ENCODE results near the gene CCL19. TPM values are rescaled to one million over a fixed set of nuclear protein-coding genes. Genes with fewer than 3 reads are reported as not detected.

The CCL19 gene
- total RNA-seq, 1 experiment from 2014 or later: not detected

DNA sequence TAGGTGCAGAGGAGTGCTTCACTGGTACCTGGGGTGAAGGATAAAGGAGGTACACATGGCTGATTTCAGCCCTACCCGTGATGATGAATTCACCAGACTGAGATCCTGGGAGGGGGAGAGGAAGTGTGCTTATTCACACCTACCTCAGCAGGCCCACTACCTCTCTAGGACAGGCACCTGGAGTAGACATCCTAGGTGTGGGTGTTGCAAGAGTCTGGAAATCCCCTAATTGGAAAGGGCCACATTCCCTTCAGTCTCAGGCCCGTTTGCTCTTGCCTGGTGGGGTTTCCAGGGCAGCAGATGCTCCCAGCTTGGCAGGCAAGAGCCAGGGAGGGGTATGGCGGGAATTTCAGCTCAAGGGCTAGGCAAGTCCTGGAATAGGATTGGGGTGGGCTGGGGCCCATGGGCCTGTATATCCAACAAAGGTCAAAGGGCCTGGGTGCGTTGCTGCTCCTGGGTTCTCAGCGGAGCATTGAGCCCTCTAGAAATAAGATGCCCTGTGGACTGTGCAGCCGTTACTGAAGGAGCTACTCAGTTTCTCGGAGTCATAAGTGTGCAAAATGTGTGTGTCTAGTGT lies 24.7 kb upstream of the CCL19 start:
- DNase-seq (ENCODE audit: low spot score): no peak
- CTCF ChIA-PET: interaction anchor here (0.6 kb wide), 1 partner anchor 43 kb away, joined by 5 read pairs; no protein-coding TSS in a partner anchor
- BruUV-seq (replicated peaks): no TSS peak
- no peak overlapping the region for H3K4me3 ChIP-seq (ENCODE audit: low read depth, low read length, poor library complexity, severe bottlenecking)
- TF ChIP-seq, protein P1, sequence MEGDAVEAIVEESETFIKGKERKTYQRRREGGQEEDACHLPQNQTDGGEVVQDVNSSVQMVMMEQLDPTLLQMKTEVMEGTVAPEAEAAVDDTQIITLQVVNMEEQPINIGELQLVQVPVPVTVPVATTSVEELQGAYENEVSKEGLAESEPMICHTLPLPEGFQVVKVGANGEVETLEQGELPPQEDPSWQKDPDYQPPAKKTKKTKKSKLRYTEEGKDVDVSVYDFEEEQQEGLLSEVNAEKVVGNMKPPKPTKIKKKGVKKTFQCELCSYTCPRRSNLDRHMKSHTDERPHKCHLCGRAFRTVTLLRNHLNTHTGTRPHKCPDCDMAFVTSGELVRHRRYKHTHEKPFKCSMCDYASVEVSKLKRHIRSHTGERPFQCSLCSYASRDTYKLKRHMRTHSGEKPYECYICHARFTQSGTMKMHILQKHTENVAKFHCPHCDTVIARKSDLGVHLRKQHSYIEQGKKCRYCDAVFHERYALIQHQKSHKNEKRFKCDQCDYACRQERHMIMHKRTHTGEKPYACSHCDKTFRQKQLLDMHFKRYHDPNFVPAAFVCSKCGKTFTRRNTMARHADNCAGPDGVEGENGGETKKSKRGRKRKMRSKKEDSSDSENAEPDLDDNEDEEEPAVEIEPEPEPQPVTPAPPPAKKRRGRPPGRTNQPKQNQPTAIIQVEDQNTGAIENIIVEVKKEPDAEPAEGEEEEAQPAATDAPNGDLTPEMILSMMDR (conservative IDR thresholded peaks at IDR 0.05; ENCODE audit: low read depth, low read length): no peak
- TF ChIP-seq EZH2 (IDR thresholded peaks at IDR 0.05; ENCODE audit: borderline replicate concordance, low read depth, low read length, poor library complexity, severe bottlenecking): no peak
- no peaks in the 10 kb centered on the region for H3K9me3 ChIP-seq (ENCODE audit: low read depth, low read length, poor library complexity, severe bottlenecking)
- intact Hi-C loops (cut with micrococcal nuclease; ENCODE audit: unreplicated experiment): no loop called here
- H3K27me3 ChIP-seq (replicated peaks; ENCODE audit: insufficient read depth, low read depth, low read length, poor library complexity): peaks cover 20% of the 10 kb centered on the region
- H3K36me3 ChIP-seq (ENCODE audit: insufficient read depth, low read length, poor library complexity, severe bottlenecking): no peaks in the 10 kb centered on the region
- H3K27ac ChIP-seq (ENCODE audit: low read depth, low read length, poor library complexity, severe bottlenecking): no peak overlapping the region
- POLR2A ChIA-PET (ENCODE audit: low non-redundant PET): no interaction called here
- no peaks in the 10 kb centered on the region for H3K4me1 ChIP-seq (ENCODE audit: insufficient read depth, low read length, poor library complexity, severe bottlenecking)

DNA sequence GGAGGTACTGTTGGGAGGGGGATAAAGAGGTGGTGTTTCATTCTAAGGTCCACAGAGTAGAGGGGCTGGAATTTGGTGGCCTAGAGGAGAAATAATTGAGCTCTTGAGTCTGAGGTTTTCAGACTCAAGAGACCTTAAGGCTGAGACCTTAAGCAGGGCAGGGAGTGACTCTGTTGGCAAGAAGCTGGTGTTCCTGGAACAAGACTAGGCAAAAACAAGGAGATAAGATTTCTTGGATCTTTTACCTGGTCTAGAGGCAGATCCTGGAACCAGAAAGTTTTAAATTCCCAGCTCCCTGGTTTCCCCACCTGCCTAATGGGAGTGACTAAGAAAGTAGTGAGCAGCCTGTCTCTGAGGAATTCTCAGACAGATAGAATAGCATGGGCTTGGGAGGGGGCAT lies 22.9 kb upstream of the CCL19 start:
- Histone ChIP-seq H3K27ac (ENCODE audit: low read depth, low read length, poor library complexity, severe bottlenecking) (no peak overlapping the region), H3K27me3 (replicated peaks; ENCODE audit: insufficient read depth, low read depth, low read length, poor library complexity) (peaks cover 20% of the 10 kb centered on the region), H3K9me3 (ENCODE audit: low read depth, low read length, poor library complexity, severe bottlenecking) (no peaks in the 10 kb centered on the region), H3K4me1 (ENCODE audit: insufficient read depth, low read length, poor library complexity, severe bottlenecking) (no peaks in the 10 kb centered on the region), H3K36me3 (ENCODE audit: insufficient read depth, low read length, poor library complexity, severe bottlenecking) (no peaks in the 10 kb centered on the region), H3K4me3 (ENCODE audit: low read depth, low read length, poor library complexity, severe bottlenecking) (no peak overlapping the region)
- intact Hi-C loops (cut with micrococcal nuclease; ENCODE audit: unreplicated experiment): no loop called here
- ChIA-PET POLR2A (ENCODE audit: low non-redundant PET) (no interaction called here), CTCF (no interaction called here)
- TF ChIP-seq EZH2 (IDR thresholded peaks at IDR 0.05; ENCODE audit: borderline replicate concordance, low read depth, low read length, poor library complexity, severe bottlenecking): no peak
- TF ChIP-seq, protein P1 (conservative IDR thresholded peaks at IDR 0.05; ENCODE audit: low read depth, low read length): no peak
- no peak for DNase-seq (ENCODE audit: low spot score)
- BruUV-seq (replicated peaks): no TSS peak

DNA sequence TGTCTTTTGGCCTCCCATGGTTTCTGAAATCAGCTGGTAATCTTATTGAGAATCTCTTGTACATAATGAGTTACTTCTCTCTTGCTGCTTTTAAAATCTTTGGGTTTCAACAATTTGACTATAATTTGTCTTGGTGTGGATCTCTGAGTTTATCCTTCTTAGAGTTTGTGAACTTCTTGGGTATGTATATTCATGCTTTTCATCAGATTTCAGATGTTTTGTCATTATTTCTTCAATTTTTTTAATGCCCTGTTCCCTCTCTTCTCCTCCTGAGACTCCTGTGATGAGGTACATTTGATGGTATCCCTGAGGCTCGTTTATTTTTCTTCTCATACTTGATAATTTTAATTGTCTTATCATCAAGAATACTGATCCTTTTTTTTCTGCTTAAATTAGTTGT lies 21.1 kb upstream of the CCL19 start:
- intact Hi-C loops (cut with micrococcal nuclease; ENCODE audit: unreplicated experiment): no loop called here
- ChIA-PET CTCF (interaction anchor here (0.6 kb wide), 1 partner anchor 39 kb away, joined by 4 read pairs; no protein-coding TSS in a partner anchor), POLR2A (ENCODE audit: low non-redundant PET) (no interaction called here)
- H3K9me3 ChIP-seq (ENCODE audit: low read depth, low read length, poor library complexity, severe bottlenecking): no peaks in the 10 kb centered on the region
- H3K4me1 ChIP-seq (ENCODE audit: insufficient read depth, low read length, poor library complexity, severe bottlenecking): no peaks in the 10 kb centered on the region
- H3K4me3 ChIP-seq (ENCODE audit: low read depth, low read length, poor library complexity, severe bottlenecking): no peak overlapping the region
- H3K36me3 ChIP-seq (ENCODE audit: insufficient read depth, low read length, poor library complexity, severe bottlenecking): no peaks in the 10 kb centered on the region
- peaks cover 20% of the 10 kb centered on the region for H3K27me3 ChIP-seq (replicated peaks; ENCODE audit: insufficient read depth, low read depth, low read length, poor library complexity)
- no peak for DNase-seq (ENCODE audit: low spot score)
- TF ChIP-seq, protein P1 (conservative IDR thresholded peaks at IDR 0.05; ENCODE audit: low read depth, low read length): no peak
- no peak for TF ChIP-seq EZH2 (IDR thresholded peaks at IDR 0.05; ENCODE audit: borderline replicate concordance, low read depth, low read length, poor library complexity, severe bottlenecking)
- H3K27ac ChIP-seq (ENCODE audit: low read depth, low read length, poor library complexity, severe bottlenecking): no peak overlapping the region
- BruUV-seq (replicated peaks): no TSS peak

All from A673 (cell line).